Jurkat, Clone E6-1 (cell line): ENCODE data around the gene TMOD1.
A peak's percentile ranks its signal among the peaks of the same experiment; 100 is the strongest.
"Not testable (repeated sequence)": the region's sequence is repeated elsewhere in the genome, so short reads cannot be mapped to it uniquely, and the experiment has no call there.

Experiments
- DNase-seq: peaks from one replicate; pipeline ENCODE4 v3.0.0-alpha.2; 2011; ENCODE audit warnings: low read depth, low spot score
- H3K4me3 ChIP-seq: 2 replicates; pipeline ENCODE4 v1.5.1; 2011; ENCODE audit warnings: mild to moderate bottlenecking, low read length, control low read depth, moderate library complexity

Gene TMOD1

DNA sequence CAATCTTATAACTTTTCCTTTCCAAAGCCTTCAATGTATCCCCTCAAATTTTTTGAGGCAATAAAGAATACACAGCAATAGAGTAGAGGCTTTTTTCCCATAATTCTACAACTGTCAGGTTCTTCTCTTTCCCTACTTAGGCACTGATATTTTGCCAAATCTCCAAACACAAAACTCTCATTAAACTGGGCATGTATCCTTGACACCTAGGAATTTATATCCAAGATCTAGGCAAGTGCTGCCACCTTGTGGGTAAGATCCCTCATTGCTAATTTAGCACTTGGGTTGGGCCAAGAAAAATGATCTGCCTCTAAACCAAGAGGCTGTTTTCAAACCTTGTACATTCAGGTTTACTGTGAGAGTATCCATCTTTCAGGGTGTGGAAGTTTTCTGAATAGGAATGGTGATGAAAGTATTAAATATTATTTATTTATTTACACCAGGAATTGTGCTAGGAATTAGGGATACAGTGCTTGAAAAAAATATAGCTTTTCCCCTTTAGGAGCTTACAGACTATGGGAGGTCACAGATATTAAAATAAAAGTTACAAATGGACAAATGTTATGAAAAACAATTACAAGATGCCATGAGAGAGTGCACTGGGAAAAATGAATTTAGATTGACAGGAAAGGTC, 114.1 kb downstream of the TMOD1 start:
- peak; percentile 58 for DNase-seq
- H3K4me3 ChIP-seq, result no peak overlapping the region

GRCh38 chr9:97617939-97618416, 116.5 kb downstream of the TMOD1 start:
- no peak overlapping the region for H3K4me3 ChIP-seq
- no peak for DNase-seq

GRCh38 chr9:97620063-97620462, 118.6 kb downstream of the TMOD1 start:
- not testable (repeated sequence) for H3K4me3 ChIP-seq, DNase-seq

- not testable (repeated sequence) for DNase-seq, H3K4me3 ChIP-seq
Measured at GRCh38 chr9:97622483-97622882, 121.0 kb downstream of the TMOD1 start.

DNA sequence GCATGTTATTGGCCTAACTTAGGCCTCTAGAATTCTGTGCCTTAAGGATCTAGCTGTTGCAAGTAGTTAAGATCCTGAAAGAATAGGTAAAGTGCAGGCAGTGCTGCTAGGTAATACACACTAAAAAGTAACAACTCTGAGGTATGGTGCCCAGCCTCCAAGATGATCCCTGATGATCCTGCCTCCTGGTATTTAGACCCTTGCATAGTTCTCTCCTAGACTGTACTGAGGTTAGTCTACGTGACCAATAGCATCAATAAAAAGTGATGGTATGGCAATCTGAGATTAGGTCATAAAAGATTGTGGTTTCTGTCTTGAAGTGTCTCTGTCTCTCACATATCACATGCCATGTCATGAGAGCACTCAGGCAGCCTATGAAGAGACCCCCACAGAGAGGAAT, 122.5 kb downstream of the TMOD1 start:
- DNase-seq, result no peak
- no peak overlapping the region for H3K4me3 ChIP-seq

GRCh38 chr9:97625620-97626019, 124.2 kb downstream of the TMOD1 start:
- no peak overlapping the region for H3K4me3 ChIP-seq
- DNase-seq, result no peak

DNA sequence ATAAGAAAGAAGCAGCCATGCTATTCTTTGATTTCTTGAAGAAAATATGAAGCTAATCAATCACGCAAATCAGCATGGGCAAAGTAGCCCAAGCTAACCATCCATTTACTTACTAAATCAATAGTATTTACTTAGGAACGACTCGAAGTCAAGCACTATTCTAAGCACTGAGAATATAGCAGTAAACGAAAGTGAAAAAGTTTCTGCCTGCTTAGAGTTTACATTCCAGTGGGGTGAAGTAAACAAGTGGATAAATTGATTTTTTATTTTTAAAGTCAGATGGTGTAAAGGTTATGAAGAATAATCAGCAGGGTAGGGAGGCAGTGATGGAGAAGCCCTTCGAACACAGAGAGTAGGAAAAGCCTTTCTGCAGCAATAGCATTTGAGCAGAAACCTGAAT, 126.2 kb downstream of the TMOD1 start:
- H3K4me3 ChIP-seq, result no peak overlapping the region

GRCh38 chr9:97628668-97629067, 127.2 kb downstream of the TMOD1 start:
- no peak for DNase-seq
- H3K4me3 ChIP-seq, result no peak overlapping the region

More for the DNA sequence above, 126.2 kb downstream of the TMOD1 start:
- no peak for DNase-seq

- no peak overlapping the region for H3K4me3 ChIP-seq
Measured at GRCh38 chr9:97629156-97629555, 127.7 kb downstream of the TMOD1 start.

GRCh38 chr9:97630591-97630990, 129.1 kb downstream of the TMOD1 start:
- H3K4me3 ChIP-seq, result no peak overlapping the region
- DNase-seq, result no peak

More at GRCh38 chr9:97629156-97629555, 127.7 kb downstream of the TMOD1 start:
- DNase-seq, result no peak

DNA sequence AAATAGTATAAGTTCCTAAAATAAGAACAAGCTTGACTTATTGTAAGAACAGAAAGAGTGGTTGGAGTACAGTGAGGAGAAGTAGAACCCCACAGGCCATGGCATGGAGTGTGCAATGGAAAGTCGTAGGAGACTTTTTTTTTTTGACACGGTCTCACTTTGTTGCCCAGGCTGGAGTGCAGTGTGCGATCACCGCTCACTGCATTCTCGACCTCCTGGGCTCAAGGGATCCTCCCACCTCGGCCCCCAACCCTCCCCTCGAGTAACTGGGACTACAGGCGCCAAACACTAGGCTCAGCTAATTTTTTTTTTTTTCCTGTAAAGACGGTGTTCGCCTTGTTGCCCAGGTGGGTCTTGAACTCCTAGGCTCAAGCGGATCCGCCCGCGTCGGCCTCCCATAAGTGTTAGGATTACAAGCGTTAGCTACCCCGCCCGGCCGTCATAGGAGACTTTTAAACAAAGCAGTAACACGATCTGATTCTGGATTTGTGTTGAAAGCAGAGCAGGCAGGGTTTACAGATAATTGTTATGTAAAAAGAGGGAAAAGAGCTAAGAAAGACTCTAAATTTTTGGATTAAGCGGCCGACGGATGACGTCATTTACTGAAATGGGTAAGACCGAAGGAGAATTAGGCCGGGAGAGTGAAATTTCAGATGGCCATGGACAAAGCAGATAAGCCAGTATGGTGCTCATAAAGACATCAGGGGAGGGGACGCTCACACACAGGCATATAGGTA, 130.9 kb downstream of the TMOD1 start:
- H3K4me3 ChIP-seq, result peak overlapping the region; percentile 97
- DNase-seq, result no peak

- peak within 1 kb of the TSS; percentile 97 for H3K4me3 ChIP-seq
- DNase-seq, result peak; percentile 97
Measured at GRCh38 chr9:97632985-97633858, 131.8 kb downstream of the TMOD1 start, which contains the start of the genes NCBP1 and TSTD2. TSS of gene NCBP1 (plus strand) at chr9:97633821. CDS start at chr9:97633882, 61 bp downstream. TSS of gene TSTD2 (minus strand) at chr9:97633368. CDS start at chr9:97627562, 5,806 bp downstream.

DNA sequence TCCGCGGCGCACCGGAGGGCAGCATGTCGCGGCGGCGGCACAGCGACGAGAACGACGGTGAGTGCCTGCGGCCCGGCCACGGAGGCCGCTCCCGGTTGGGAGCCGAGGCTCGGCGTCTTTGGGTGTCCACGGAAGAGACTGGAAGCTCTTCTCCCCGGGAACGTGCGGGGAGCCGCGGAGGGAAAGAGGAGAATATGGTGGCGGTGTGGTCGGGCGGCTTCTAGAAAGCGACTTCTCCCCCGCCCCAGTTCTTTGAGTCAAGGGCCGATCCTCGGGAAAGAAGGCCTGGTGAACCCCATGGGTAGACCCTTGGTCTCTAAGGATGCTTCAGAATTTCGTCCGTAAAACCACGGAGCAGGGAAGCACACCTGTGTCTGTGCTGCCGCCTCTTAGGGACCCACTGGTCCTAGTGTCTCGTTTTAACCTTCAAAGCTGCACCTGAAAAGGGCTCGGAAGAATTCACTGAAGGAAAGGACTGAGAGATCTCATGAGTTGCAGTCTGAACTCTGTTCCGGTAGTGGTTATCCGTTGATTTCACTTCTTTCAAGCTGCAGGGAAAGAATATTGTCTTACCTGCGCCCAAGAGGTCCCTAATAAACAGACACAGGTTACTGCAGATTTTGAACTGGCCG, 132.5 kb downstream of the TMOD1 start:
- DNase-seq, result no peak
- peak overlapping the region; percentile 97 for H3K4me3 ChIP-seq

DNA sequence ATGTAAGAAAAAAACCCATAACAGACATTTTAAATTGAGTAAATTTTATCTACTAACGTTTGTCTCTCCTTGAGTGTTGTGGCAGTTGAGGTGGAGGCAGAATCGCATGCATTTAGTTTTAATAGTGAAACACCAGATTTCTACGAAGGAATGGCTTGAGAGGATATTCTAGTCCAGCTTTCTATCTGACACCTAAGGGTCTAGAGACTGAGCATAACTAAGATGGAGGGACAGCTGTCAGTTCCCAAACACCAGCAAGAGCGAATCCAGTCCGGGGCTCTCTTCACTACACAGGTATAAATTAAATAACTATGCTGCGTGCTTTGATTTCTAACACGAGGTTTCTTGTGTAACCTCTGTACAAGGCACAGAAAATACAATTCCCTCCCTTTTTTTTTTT, 133.6 kb downstream of the TMOD1 start:
- no peak for DNase-seq
- peak overlapping the region; percentile 97 for H3K4me3 ChIP-seq

DNA sequence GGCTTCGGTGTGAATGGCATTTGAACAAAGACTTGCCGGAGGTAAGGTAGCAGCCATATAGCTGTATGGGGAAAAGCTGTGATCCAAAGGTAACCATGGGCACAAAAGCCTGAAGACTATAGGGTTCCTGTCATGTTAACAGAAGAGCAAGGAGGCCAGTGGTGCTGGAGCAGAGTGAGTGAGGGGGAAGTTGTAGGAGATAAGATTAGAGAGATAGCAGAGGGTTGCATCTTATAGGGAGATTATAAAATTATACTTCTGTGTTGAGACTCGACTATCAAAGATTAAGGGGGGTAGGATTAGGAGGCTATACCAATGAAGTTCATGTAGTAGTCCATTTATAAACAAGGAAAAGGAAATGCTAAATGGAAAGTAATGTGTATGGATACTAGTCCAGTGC, 135.4 kb downstream of the TMOD1 start:
- DNase-seq, result no peak
- H3K4me3 ChIP-seq, result no peak overlapping the region

- no peak overlapping the region for H3K4me3 ChIP-seq
- DNase-seq, result no peak
Measured at GRCh38 chr9:97638666-97639065, 137.2 kb downstream of the TMOD1 start.

GRCh38 chr9:97640325-97640724, 138.9 kb downstream of the TMOD1 start:
- DNase-seq, result no peak
- H3K4me3 ChIP-seq, result no peak overlapping the region

GRCh38 chr9:97645720-97646119, 144.3 kb downstream of the TMOD1 start:
- no peak overlapping the region for H3K4me3 ChIP-seq
- no peak for DNase-seq

DNA sequence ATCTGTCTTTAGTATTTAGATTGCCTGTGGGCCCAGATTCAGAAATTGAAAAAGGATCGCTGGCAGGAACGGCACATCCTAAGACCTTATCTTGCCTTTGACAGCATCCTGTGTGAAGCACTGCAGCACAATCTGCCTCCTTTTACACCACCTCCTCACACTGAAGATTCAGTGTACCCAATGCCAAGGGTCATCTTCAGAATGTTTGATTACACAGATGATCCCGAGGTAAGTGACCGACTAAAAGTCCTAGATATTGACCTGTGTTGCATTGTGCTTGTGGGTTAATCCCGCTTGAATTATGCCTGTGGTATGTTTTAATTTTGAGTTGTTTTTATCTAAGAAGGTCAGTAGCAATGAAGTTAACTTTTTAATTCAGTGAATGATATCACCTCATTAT, 146.5 kb downstream of the TMOD1 start:
- H3K4me3 ChIP-seq, result no peak overlapping the region
- DNase-seq, result no peak
